Spleen (tissue), 11 donors: ENCODE results near the gene C1QTNF1. TPM values are rescaled to one million over a fixed set of nuclear protein-coding genes. Genes with fewer than 3 reads are reported as not detected.
A peak's percentile ranks its signal among the peaks of the same experiment; 100 is the strongest.

Experiments
- DNase-seq: peaks from one replicate; pipeline ENCODE4 v3.0.0-alpha.2; 2020
- H3K27ac ChIP-seq, 8 donors: fragments of 200-600 bp; sonication (generic) in 7 of 8; 1 replicate in 4 of 8; 2 replicates in 4 of 8; pipeline versions ENCODE4 v1.5.0 to v1.8.0; 2016 to 2021; ENCODE audit warnings: inconsistent platforms in 4 of 8, mild to moderate bottlenecking in 4 of 8, moderate library complexity in 1 of 8
- H3K27me3 ChIP-seq, 7 donors: fragments of 200-600 bp; sonication (generic) in 6 of 7; replicated peaks in 1 of 7; 1 replicate in 4 of 7; 2 replicates in 3 of 7; pipeline versions ENCODE4 v1.5.0 to v1.8.0; 2016 to 2021; ENCODE audit warnings: inconsistent platforms in 3 of 7, mild to moderate bottlenecking in 1 of 7
- H3K36me3 ChIP-seq, 6 donors: fragments of 200-600 bp; sonication (generic) in 5 of 6; 1 replicate in 4 of 6; 2 replicates in 2 of 6; pipeline versions ENCODE4 v1.5.0 to v1.8.0; 2016 to 2021; ENCODE audit warnings: inconsistent platforms in 2 of 6
- H3K4me1 ChIP-seq, 6 donors: fragments of 200-600 bp; sonication (generic) in 5 of 6; 1 replicate in 3 of 6; 2 replicates in 3 of 6; pipeline versions ENCODE4 v1.5.0 to v1.8.0; 2016 to 2021; ENCODE audit warnings: inconsistent platforms in 3 of 6
- H3K4me3 ChIP-seq, 8 donors: fragments of 200-600 bp; sonication (generic) in 7 of 8; 1 replicate in 4 of 8; 2 replicates in 4 of 8; pipeline versions ENCODE4 v1.5.0 to v1.8.0; 2016 to 2021; ENCODE audit warnings: inconsistent platforms in 4 of 8, mild to moderate bottlenecking in 4 of 8, moderate library complexity in 2 of 8
- H3K9me3 ChIP-seq, 8 donors: fragments of 200-600 bp; sonication (generic) in 7 of 8; 1 replicate in 4 of 8; 2 replicates in 4 of 8; pipeline versions ENCODE4 v1.5.0 to v1.8.0; 2016 to 2021; ENCODE audit warnings: inconsistent platforms in 4 of 8
- CTCF ChIP-seq, 11 experiments: fragments of 200-600 bp in 7 of 11; fragments of 450-650 bp in 4 of 11; sonication (generic) in 4 of 11; IDR thresholded peaks in 8 of 11; conservative IDR thresholded peaks in 3 of 11; 1 replicate in 7 of 11; 2 replicates in 4 of 11; pipeline versions ENCODE4 v1.4.0 to v1.8.0; 2016 to 2021; ENCODE audit warnings: antibody characterized with exemption in 11 of 11, inconsistent platforms in 4 of 11, mild to moderate bottlenecking in 1 of 11
- POLR2A ChIP-seq, 3 donors: fragments of 450-650 bp; IDR thresholded peaks; one replicate each; pipeline ENCODE4 v1.5.1; 2017; ENCODE audit warnings: antibody characterized with exemption in 3 of 3, mild to moderate bottlenecking in 1 of 3
- POLR2AphosphoS5 ChIP-seq, 3 donors: sonication (generic); formaldehyde crosslinking; IDR thresholded peaks; one replicate each; pipeline ENCODE4 v1.5.1; 2017; ENCODE audit warnings: antibody characterized with exemption in 3 of 3
- WGBS, 5 donors: extraction: QIAGEN DNeasy Blood & Tissue Kit in 3 of 5; methylation state at CpG; one replicate each; pipeline versions ENCODE4 v1.1.5 to v1.1.7; 2013 to 2018; 5-methylcytosine and 5-hydroxymethylcytosine counted together
- intact Hi-C: fragments of 100-400 bp; cut with DNase I; formaldehyde crosslinking; loops from one replicate; pipeline ENCODE4 v1.15.0; 2023; ENCODE audit warnings: low total_unique reads
- polyA plus RNA-seq, 3 donors: library from polyadenylated mRNA; stranded (reverse); fragments of 200-250 nt; gene quantifications; one replicate each; pipeline ENCODE4 v1.2.1, GENCODE V29; 2013
- total RNA-seq, 7 donors: library from RNA; depleted of rRNA in 3 of 7; stranded (reverse); fragments of >200 nt in 3 of 7; fragmentation: NEBNext Ultra II Directional in 4 of 7; extraction: Animal tissue kit (Norgen Biotek cat#: 25700) in 4 of 7; gene quantifications; one replicate each; pipeline versions ENCODE4 v1.1.0 to v1.2.1, GENCODE V29; 2016 to 2021
- donor health status: healthy with polysubstance abuse.
- donor health status: DM: no; HTN: no; CAD: no; lungs with moderate emphysema.
- donor health status: DM: no; HTN: no; CAD: no.
- donor health status: Bipolar disorder and iron deficiency.
- donor health status: healthy.
- donor health status: DM: no; HTN: no; CAD: no.
- donor health status: DM: yes; HTN: yes; CAD: no.

The C1QTNF1 gene
- total and polyA plus RNA-seq, 10 donors = 14.7 to 101 (median 44.4) TPM

DNA sequence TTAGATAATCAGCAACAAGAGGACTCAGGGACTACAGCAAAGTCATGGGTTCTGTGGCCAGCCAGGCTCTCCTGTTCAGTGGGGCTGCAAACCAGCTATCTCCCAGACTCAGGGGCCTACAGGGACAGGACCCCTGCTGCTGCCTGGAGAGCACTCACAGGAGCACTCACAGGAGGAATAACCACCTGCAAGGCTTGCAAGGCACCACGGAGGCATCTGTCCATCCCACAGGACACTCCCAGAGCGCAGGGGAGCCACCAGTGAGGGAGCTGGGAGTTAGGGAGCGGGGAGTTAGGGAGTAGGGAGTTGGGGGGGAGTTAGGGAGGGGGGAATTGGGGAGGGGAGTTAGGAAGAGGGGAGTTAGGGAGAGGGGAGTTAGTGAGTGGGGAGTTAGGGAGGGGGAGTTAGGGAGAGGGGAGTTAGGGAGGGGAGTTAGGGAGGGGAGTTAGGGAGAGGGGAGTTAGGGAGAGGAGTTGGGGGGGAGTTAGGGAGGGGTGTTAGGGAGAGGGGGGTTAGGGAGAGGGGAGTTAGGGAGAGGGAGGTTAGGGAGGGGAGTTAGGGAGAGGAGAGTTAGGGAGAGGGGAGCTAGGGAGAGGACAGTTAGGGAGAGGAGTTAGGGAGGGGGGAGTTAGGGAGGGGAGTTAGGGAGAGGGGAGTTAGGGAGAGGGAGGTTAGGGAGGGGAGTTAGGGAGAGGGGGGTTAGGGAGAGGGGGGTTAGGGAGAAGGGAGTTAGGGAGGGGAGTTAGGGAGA lies 20.1 kb upstream of the C1QTNF1 start:
- Histone ChIP-seq H3K4me3 (no peak overlapping the region), H3K9me3 (no peaks in the 10 kb centered on the region), H3K4me1 (peaks cover 33 to 74% (median 51%) of the 10 kb centered on the region in 6 donors), H3K27ac (no peak overlapping the region), H3K36me3 (peaks cover 0 to 67% (median 18%) of the 10 kb centered on the region in 6 donors), H3K27me3 (no peaks in the 10 kb centered on the region)
- DNase-seq = no peak
- 79 to 88% (median 84%) methylated on average over 3 of the region's 3 CpGs for WGBS, 5 donors
- intact Hi-C loops = no loop called here
- no peak for TF ChIP-seq CTCF (IDR thresholded peaks at IDR 0.05 in 8 of 11, conservative IDR thresholded peaks at IDR 0.05 in 3 of 11)
- TF ChIP-seq POLR2AphosphoS5 (IDR thresholded peaks at IDR 0.05) = no peak
- TF ChIP-seq POLR2A (IDR thresholded peaks at IDR 0.05) = no peak

DNA sequence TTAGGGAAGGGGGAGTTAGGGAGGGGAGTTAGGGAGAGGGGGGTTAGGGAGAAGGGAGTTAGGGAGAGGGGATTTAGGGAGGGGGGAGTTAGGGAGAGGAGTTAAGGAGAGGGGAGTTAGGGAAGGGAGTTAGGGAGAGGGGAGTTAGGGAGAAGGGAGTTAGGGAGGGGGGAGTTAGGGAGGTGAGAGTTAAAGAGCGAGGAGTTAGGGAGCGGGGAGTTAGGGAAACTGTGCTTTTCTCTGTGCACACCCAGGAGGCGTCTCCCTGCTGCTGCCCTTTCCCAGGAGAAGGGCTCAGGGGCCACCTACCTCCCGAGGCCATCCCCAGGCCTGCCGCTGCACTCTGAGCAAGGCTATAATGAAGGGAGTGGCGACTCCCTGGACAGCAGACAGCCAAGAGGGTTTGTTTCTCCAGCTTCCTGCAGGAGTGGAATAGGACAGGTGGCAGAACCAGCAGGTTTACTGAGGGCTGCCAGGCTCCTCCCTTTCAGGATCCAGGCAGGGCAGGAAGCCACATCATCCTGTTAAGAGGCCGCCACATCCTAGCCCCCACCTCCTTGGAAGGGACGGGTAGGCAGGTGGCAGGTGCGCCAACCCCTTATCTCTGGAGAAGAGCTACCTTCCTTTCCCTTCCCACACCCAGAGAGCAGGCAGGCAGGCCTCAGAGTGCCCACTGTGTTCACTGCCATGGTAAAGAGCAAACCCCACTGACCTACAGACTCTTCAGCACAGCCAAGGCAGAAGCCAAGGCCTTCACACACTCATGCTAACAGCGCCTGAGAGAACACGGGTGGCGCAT lies 18.7 kb upstream of the C1QTNF1 start:
- peaks cover 36 to 76% (median 49%) of the 10 kb centered on the region in 6 donors for H3K4me1 ChIP-seq
- 52 to 66% (median 57%) methylated on average over 10 to 12 of the region's 12 CpGs for WGBS, 5 donors
- no peaks in the 10 kb centered on the region for H3K27me3 ChIP-seq
- peaks cover 0 to 53% (median 9%) of the 10 kb centered on the region in 6 donors for H3K36me3 ChIP-seq
- no peak for DNase-seq
- peak overlapping the region in 5 of 8 donors; percentile 37 to 58 (median 44) for H3K27ac ChIP-seq
- TF ChIP-seq POLR2AphosphoS5 (IDR thresholded peaks at IDR 0.05) (peak in 1 of 3 donors; percentile 7), CTCF (IDR thresholded peaks at IDR 0.05 in 8 of 11, conservative IDR thresholded peaks at IDR 0.05 in 3 of 11) (no peak), POLR2A (IDR thresholded peaks at IDR 0.05) (no peak)
- intact Hi-C loops = no loop called here
- H3K9me3 ChIP-seq = no peaks in the 10 kb centered on the region
- no peak overlapping the region for H3K4me3 ChIP-seq

DNA sequence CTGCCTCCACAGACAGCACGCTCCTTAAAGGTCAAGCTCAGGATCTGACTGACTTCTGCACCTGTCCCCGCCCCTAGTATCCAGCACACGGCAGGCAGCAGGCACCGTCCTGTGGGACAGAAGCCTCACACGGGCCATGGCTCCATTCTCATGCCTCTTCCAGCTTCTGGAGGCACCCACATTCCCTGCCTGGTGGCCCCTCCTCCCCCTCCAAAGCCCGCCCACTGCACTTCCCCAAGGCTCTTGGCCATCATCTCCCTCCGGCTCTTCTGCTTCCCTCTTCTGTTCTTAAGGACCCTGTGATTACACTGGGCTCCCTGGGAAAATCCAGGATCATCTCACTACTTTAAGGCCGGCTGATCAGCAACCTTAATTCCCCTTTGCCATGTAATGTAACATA lies 17.9 kb upstream of the C1QTNF1 start:
- Histone ChIP-seq H3K27ac (peak overlapping the region in 5 of 8 donors; percentile 37 to 58 (median 44)), H3K36me3 (peaks cover 0 to 45% (median 6%) of the 10 kb centered on the region in 6 donors), H3K9me3 (no peaks in the 10 kb centered on the region), H3K4me3 (no peak overlapping the region), H3K27me3 (no peaks in the 10 kb centered on the region), H3K4me1 (peaks cover 39 to 73% (median 55%) of the 10 kb centered on the region in 6 donors)
- DNase-seq = no peak
- intact Hi-C loops = no loop called here
- 75 to 84% (median 79%) methylated on average over 8 of the region's 8 CpGs for WGBS, 5 donors
- TF ChIP-seq POLR2A (IDR thresholded peaks at IDR 0.05) (no peak), POLR2AphosphoS5 (IDR thresholded peaks at IDR 0.05) (no peak), CTCF (IDR thresholded peaks at IDR 0.05 in 8 of 11, conservative IDR thresholded peaks at IDR 0.05 in 3 of 11) (no peak)
